ENCODE measurements around the gene TFPI. TPM values are rescaled to one million over a fixed set of nuclear protein-coding genes. Genes with fewer than 3 reads are reported as not detected.
"Not testable (repeated sequence)": the region's sequence is repeated elsewhere in the genome, so short reads cannot be mapped to it uniquely, and the experiment has no call there.

Gene TFPI
- total RNA-seq, 1 experiment from 2014 or later = 65.7 TPM

GRCh38 chr2:187567126-187567525 is 12.9 kb upstream of the TFPI start:
- ChIA-PET CTCF (no interaction called here), POLR2A (ENCODE audit: unreplicated experiment) (interaction anchor here (0.6 kb wide), 1 partner anchor 301 kb away, joined by 18 read pairs; no protein-coding TSS in a partner anchor)
- Histone ChIP-seq H3K27ac (no peak overlapping the region), H3K4me1 (replicated peaks; ENCODE audit: insufficient read depth) (no peaks in the 10 kb centered on the region), H4K20me1 (ENCODE audit: insufficient read depth) (no peaks in the 10 kb centered on the region), H3K9me3 (ENCODE audit: insufficient read depth, low read depth) (no peaks in the 10 kb centered on the region), H3K36me3 (ENCODE audit: low read depth) (no peaks in the 10 kb centered on the region), H2AFZ (no peak overlapping the region), H3K27me3 (ENCODE audit: insufficient read depth, low read depth) (no peaks in the 10 kb centered on the region), H3K9me2 (ENCODE audit: insufficient read depth) (no peaks in the 10 kb centered on the region), H3K79me2 (ENCODE audit: low read depth) (no peaks in the 10 kb centered on the region), H3K4me2 (no peak overlapping the region), H3F3A (ENCODE audit: insufficient read depth, low read depth) (no peaks in the 10 kb centered on the region), H3K4me3 (no peak overlapping the region)
- no peak for DNase-seq
- TF ChIP-seq EZH2 (IDR thresholded peaks at IDR 0.05; ENCODE audit: low read depth) (no peak), CTCF (conservative IDR thresholded peaks at IDR 0.05) (no peak)
- intact Hi-C loops (cut with micrococcal nuclease; ENCODE audit: unreplicated experiment) = no loop called here
- BruUV-seq (replicated peaks) = no TSS peak

- no peak for DNase-seq
- H3K4me1 ChIP-seq (replicated peaks; ENCODE audit: insufficient read depth) = no peaks in the 10 kb centered on the region
- no peak overlapping the region for H2AFZ ChIP-seq
- H3K79me2 ChIP-seq (ENCODE audit: low read depth) = no peaks in the 10 kb centered on the region
- ChIA-PET POLR2A (ENCODE audit: unreplicated experiment) (interaction anchor here (0.6 kb wide), 1 partner anchor 301 kb away, joined by 18 read pairs; no protein-coding TSS in a partner anchor), CTCF (no interaction called here)
- H3F3A ChIP-seq (ENCODE audit: insufficient read depth, low read depth) = no peaks in the 10 kb centered on the region
- no peak overlapping the region for H3K4me3 ChIP-seq
- intact Hi-C loops (cut with micrococcal nuclease; ENCODE audit: unreplicated experiment) = no loop called here
- H4K20me1 ChIP-seq (ENCODE audit: insufficient read depth) = no peaks in the 10 kb centered on the region
- H3K9me2 ChIP-seq (ENCODE audit: insufficient read depth) = no peaks in the 10 kb centered on the region
- TF ChIP-seq CTCF (conservative IDR thresholded peaks at IDR 0.05) (no peak), EZH2 (IDR thresholded peaks at IDR 0.05; ENCODE audit: low read depth) (no peak)
- no TSS peak for BruUV-seq (replicated peaks)
- H3K4me2 ChIP-seq = no peak overlapping the region
- H3K36me3 ChIP-seq (ENCODE audit: low read depth) = no peaks in the 10 kb centered on the region
- H3K27ac ChIP-seq = no peak overlapping the region
- H3K27me3 ChIP-seq (ENCODE audit: insufficient read depth, low read depth) = no peaks in the 10 kb centered on the region
- H3K9me3 ChIP-seq (ENCODE audit: insufficient read depth, low read depth) = no peaks in the 10 kb centered on the region
These were observed 12.5 kb upstream of the TFPI start for GRCh38 chr2:187566712-187567111.

- BruUV-seq (replicated peaks) = no TSS peak
- CTCF ChIA-PET = no interaction called here
- no peak overlapping the region for H3K27ac ChIP-seq
These were observed 12.0 kb upstream of the TFPI start for GRCh38 chr2:187566266-187566665.

GRCh38 chr2:187565618-187566017 is 11.4 kb upstream of the TFPI start:
- H3K27ac ChIP-seq; H4K20me1 ChIP-seq (ENCODE audit: insufficient read depth); H3K36me3 ChIP-seq (ENCODE audit: low read depth); H3K27me3 ChIP-seq (ENCODE audit: insufficient read depth, low read depth); H2AFZ ChIP-seq; H3K9me2 ChIP-seq (ENCODE audit: insufficient read depth); H3F3A ChIP-seq (ENCODE audit: insufficient read depth, low read depth); BruUV-seq (replicated peaks); POLR2A ChIA-PET (ENCODE audit: unreplicated experiment); intact Hi-C loops (cut with micrococcal nuclease; ENCODE audit: unreplicated experiment); CTCF ChIA-PET; H3K9me3 ChIP-seq (ENCODE audit: insufficient read depth, low read depth); DNase-seq; H3K79me2 ChIP-seq (ENCODE audit: low read depth); H3K4me2 ChIP-seq; H3K4me3 ChIP-seq; H3K4me1 ChIP-seq (replicated peaks; ENCODE audit: insufficient read depth): not testable (repeated sequence)

More at GRCh38 chr2:187566266-187566665, 12.0 kb upstream of the TFPI start:
- H3K4me1 ChIP-seq (replicated peaks; ENCODE audit: insufficient read depth) = no peaks in the 10 kb centered on the region
- no peak overlapping the region for H2AFZ ChIP-seq
- no peaks in the 10 kb centered on the region for H3K27me3 ChIP-seq (ENCODE audit: insufficient read depth, low read depth)
- TF ChIP-seq CTCF (conservative IDR thresholded peaks at IDR 0.05) = no peak
- TF ChIP-seq EZH2 (IDR thresholded peaks at IDR 0.05; ENCODE audit: low read depth) = no peak
- no peaks in the 10 kb centered on the region for H4K20me1 ChIP-seq (ENCODE audit: insufficient read depth)
- DNase-seq = no peak
- H3K79me2 ChIP-seq (ENCODE audit: low read depth) = no peaks in the 10 kb centered on the region
- H3K4me3 ChIP-seq = no peak overlapping the region
- POLR2A ChIA-PET (ENCODE audit: unreplicated experiment) = no interaction called here
- no peaks in the 10 kb centered on the region for H3K9me2 ChIP-seq (ENCODE audit: insufficient read depth)
- H3K9me3 ChIP-seq (ENCODE audit: insufficient read depth, low read depth) = no peaks in the 10 kb centered on the region
- H3F3A ChIP-seq (ENCODE audit: insufficient read depth, low read depth) = no peaks in the 10 kb centered on the region
- no peak overlapping the region for H3K4me2 ChIP-seq
- H3K36me3 ChIP-seq (ENCODE audit: low read depth) = no peaks in the 10 kb centered on the region
- intact Hi-C loops (cut with micrococcal nuclease; ENCODE audit: unreplicated experiment) = no loop called here

- H3K9me2 ChIP-seq (ENCODE audit: insufficient read depth); H3K4me1 ChIP-seq (replicated peaks; ENCODE audit: insufficient read depth); H3K79me2 ChIP-seq (ENCODE audit: low read depth); CTCF ChIA-PET; DNase-seq; H3K9me3 ChIP-seq (ENCODE audit: insufficient read depth, low read depth); H4K20me1 ChIP-seq (ENCODE audit: insufficient read depth); H3K27ac ChIP-seq; BruUV-seq (replicated peaks); H2AFZ ChIP-seq; H3K36me3 ChIP-seq (ENCODE audit: low read depth); H3K27me3 ChIP-seq (ENCODE audit: insufficient read depth, low read depth); H3K4me2 ChIP-seq; intact Hi-C loops (cut with micrococcal nuclease; ENCODE audit: unreplicated experiment); H3K4me3 ChIP-seq; H3F3A ChIP-seq (ENCODE audit: insufficient read depth, low read depth); POLR2A ChIA-PET (ENCODE audit: unreplicated experiment): not testable (repeated sequence)
These were observed 2.3 kb upstream of the TFPI start for GRCh38 chr2:187556493-187556892.

Measured in PC-9 (cell line).